K562 (cell line): ENCODE measurements around the gene FAM136A. TPM values are rescaled to one million over a fixed set of nuclear protein-coding genes. Genes with fewer than 3 reads are reported as not detected.
A peak's percentile ranks its signal among the peaks of the same experiment; 100 is the strongest.

Experiments
- BCOR ChIP-seq: fragments of 450-650 bp; IDR thresholded peaks from 2 replicates; pipeline ENCODE4 v1.6.1; 2016
- CEBPG ChIP-seq, 3 experiments: fragments of 200-800 bp in 1 of 3; sonication (Bioruptor generic) in 1 of 3; sonication (generic) in 1 of 3; formaldehyde crosslinking in 1 of 3; IDR thresholded peaks in 2 of 3; conservative IDR thresholded peaks in 1 of 3; 2 replicates each; pipeline versions ENCODE4 v1.6.1 to v1.8.0; 2016 to 2022; ENCODE audit warnings: missing compliant biosample characterization in 2 of 3, missing genetic modification characterization in 2 of 3, mild to moderate bottlenecking in 1 of 3, missing genetic modification reagents in 1 of 3
- CEBPZ ChIP-seq: fragments of 150-350 bp; IDR thresholded peaks from 2 replicates; pipeline ENCODE4 v1.6.1; 2014; ENCODE audit warnings: low read depth, mild to moderate bottlenecking, low read length, borderline replicate concordance
- DACH1 ChIP-seq: fragments of 450-650 bp; IDR thresholded peaks from 2 replicates; pipeline ENCODE4 v1.6.1; 2018; ENCODE audit not compliant: partially characterized antibody
- GATAD2A ChIP-seq: fragments of 450-650 bp; IDR thresholded peaks from 2 replicates; pipeline ENCODE4 v1.6.1; 2017
- GATAD2B ChIP-seq: fragments of 450-650 bp; IDR thresholded peaks from 2 replicates; pipeline ENCODE4 v1.6.1; 2017; ENCODE audit warnings: mild to moderate bottlenecking, borderline replicate concordance
- GMEB1 ChIP-seq: fragments of 250-450 bp; sonication (Bioruptor Pico); IDR thresholded peaks from 2 replicates; pipeline ENCODE4 v1.4.0; 2020; ENCODE audit warnings: mild to moderate bottlenecking
- GTF2A2 ChIP-seq: IDR thresholded peaks from 2 replicates; pipeline ENCODE4 v1.6.1; 2016; ENCODE audit warnings: mild to moderate bottlenecking, missing genetic modification characterization, missing compliant biosample characterization
- JUN ChIP-seq, 2 experiments: sonication (generic) in 1 of 2; formaldehyde crosslinking in 1 of 2; IDR thresholded peaks; 2 replicates each; pipeline versions ENCODE4 v1.6.1 to v1.8.0; 2012 to 2022; ENCODE audit warnings: borderline replicate concordance in 2 of 2, mild to moderate bottlenecking in 2 of 2, improper control_type of control experiment in 1 of 2, low read depth in 1 of 2, low read length in 1 of 2, missing genetic modification reagents in 1 of 2
- KLF10 ChIP-seq: fragments of 250-450 bp; sonication (Bioruptor Pico); IDR thresholded peaks from 2 replicates; pipeline ENCODE4 v1.6.1; 2021; ENCODE audit warnings: matching md5 sums
- MAFK ChIP-seq: IDR thresholded peaks from 2 replicates; pipeline ENCODE4 v1.6.1; 2011; ENCODE audit warnings: low read length, improper control_type of control experiment
- MXI1 ChIP-seq: IDR thresholded peaks from 2 replicates; pipeline ENCODE4 v1.6.1; 2011; ENCODE audit warnings: low read depth, mild to moderate bottlenecking, improper control_type of control experiment, low read length
- MYNN ChIP-seq, 2 experiments: sonication (generic); formaldehyde crosslinking in 1 of 2; IDR thresholded peaks; 2 replicates each; pipeline versions ENCODE4 v1.5.0 to v1.6.1; 2016 to 2020; ENCODE audit warnings: antibody characterized with exemption in 1 of 2, missing genetic modification reagents in 1 of 2
- NRF1 ChIP-seq, 2 experiments: fragments of 450-650 bp; IDR thresholded peaks in 1 of 2; conservative IDR thresholded peaks in 1 of 2; 2 replicates each; pipeline ENCODE4 v1.6.1; 2014; ENCODE audit warnings: mild to moderate bottlenecking in 2 of 2
- SMARCC2 ChIP-seq: fragments of 450-650 bp; IDR thresholded peaks from 2 replicates; pipeline ENCODE4 v1.6.1; 2017; ENCODE audit warnings: antibody characterized with exemption, moderate library complexity, mild to moderate bottlenecking, low read depth
- TRIM24 ChIP-seq, 2 experiments: fragments of 450-650 bp; IDR thresholded peaks; 2 replicates each; pipeline ENCODE4 v1.6.1; 2016
- ZEB2 ChIP-seq: fragments of 450-650 bp; IDR thresholded peaks from 2 replicates; pipeline ENCODE4 v1.6.1; 2016
- ZNF395 ChIP-seq: fragments of 200-800 bp; sonication (Bioruptor generic); IDR thresholded peaks from 2 replicates; pipeline ENCODE4 v1.6.1; 2017; ENCODE audit warnings: missing genetic modification characterization, missing compliant biosample characterization
- ZNF764 ChIP-seq: fragments of 250-450 bp; sonication (Bioruptor Pico); IDR thresholded peaks from 2 replicates; pipeline ENCODE4 v1.4.0; 2020; ENCODE audit warnings: low read depth, mild to moderate bottlenecking, moderate library complexity
- polyA plus RNA-seq, 8 experiments: library from polyadenylated mRNA; depleted of rRNA in 4 of 8; stranded (reverse) in 5 of 8; unstranded in 3 of 8; fragments of >200 nt; fragmentation: Nextera tagmentation in 2 of 8; fragmentation: Illumina TruSeq in 1 of 8; extraction: Ambion mirVana in 2 of 8; extraction: Trizol in 1 of 8; gene quantifications; 2 replicates each; pipeline versions ENCODE4 v1.2.1 to v1.2.3, GENCODE V29; 2011 to 2014; ENCODE audit warnings: inconsistent platforms in 1 of 8, missing spikeins in 1 of 8
- total RNA-seq, 7 experiments: library from RNA; depleted of rRNA in 6 of 7; stranded (reverse); fragments of >200 nt in 6 of 7; fragmentation: Illumina TruSeq in 2 of 7; extraction: Trizol in 2 of 7; gene quantifications; 2 replicates each; pipeline versions ENCODE4 v1.2.1 to v1.2.3, GENCODE V29; 2011 to 2021; ENCODE audit warnings: low replicate concordance in 1 of 7

The FAM136A gene
- total and polyA plus RNA-seq, 9 of the 15 experiments (the other 6 are each of a cell fraction or from before 2014, with no cell fraction given): 89.0 to 151 (median 104) TPM

DNA sequence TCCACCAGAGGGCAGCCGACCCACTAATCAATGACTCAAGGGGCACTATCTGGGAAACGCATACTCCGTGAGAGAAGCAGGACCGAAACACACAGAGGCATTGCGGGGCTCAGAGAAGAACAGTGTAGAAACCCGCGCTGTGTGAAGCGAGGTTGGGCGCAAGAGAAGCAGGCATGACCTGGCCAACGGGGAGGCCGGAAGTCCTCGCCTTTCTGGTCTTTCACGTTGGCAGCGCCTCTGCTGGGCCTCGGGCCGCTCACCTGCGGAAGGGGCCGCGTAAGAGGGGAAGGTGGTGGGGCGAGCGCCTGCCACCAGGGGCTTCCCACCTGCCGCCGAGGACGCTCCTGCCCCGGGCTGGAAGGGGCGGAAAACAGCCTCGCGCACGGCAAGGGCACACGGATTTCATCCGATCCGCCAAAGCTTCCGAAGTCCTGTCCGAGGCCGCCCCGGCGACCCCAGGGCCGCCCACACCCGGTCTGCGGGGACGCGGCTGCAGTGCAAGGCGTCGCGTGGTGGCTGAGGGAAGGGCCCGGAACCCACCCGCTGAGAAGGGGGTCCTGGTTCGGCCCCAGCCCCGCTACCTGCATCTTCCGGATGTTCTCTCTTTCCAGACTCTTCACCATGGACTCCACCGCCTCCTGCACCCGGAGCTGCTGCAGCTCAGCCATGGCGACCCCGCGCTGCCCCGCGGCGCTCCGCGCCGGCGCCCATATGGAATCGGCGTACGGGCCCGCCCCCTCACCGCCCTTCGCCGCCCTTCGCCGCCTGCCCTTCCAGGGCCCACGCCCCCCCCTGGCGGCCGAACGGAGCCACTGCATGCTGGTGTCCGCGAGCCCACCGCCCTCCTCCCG, at the start of gene FAM136A (continued):
- TF ChIP-seq CEBPG (CRISPR knock-in tag; IDR thresholded peaks at IDR 0.05): no peak
- no peak for TF ChIP-seq CEBPG (tag; conservative IDR thresholded peaks at IDR 0.05 in 1 of 2, IDR thresholded peaks at IDR 0.05 in 1 of 2)
- TF ChIP-seq MYNN (IDR thresholded peaks at IDR 0.05): no peak
- no peak for TF ChIP-seq MYNN (CRISPR knock-in tag; IDR thresholded peaks at IDR 0.05)
- TF ChIP-seq DACH1: peak; percentile 49
- TF ChIP-seq GMEB1 (CRISPR knock-in tag): peak; percentile 75
- TF ChIP-seq MXI1: no peak
- no peak for TF ChIP-seq MAFK
- 0 out of 2 replicates have a peak, but pooled peaks have one; percentile 31 for TF ChIP-seq ZEB2
- TF ChIP-seq GATAD2B: no peak
- TF ChIP-seq GTF2A2 (tag): no peak
- TF ChIP-seq KLF10 (CRISPR knock-in tag): no peak
- no peak for TF ChIP-seq CEBPZ
- TF ChIP-seq TRIM24 (IDR thresholded peaks at IDR 0.05): no peak
- no peak for TF ChIP-seq ZNF395 (CRISPR knock-in tag)
- peak; percentile 16; the same call in 1 of the 2 replicates for TF ChIP-seq BCOR
- TF ChIP-seq GATAD2A: no peak
- TF ChIP-seq SMARCC2: no peak
- TF ChIP-seq ZNF764: no peak
- TF ChIP-seq JUN (IDR thresholded peaks at IDR 0.05; ENCODE audit: borderline replicate concordance, low read depth, low read length): no peak
- TF ChIP-seq JUN (CRISPR knock-in tag; IDR thresholded peaks at IDR 0.05; ENCODE audit: borderline replicate concordance): no peak
- TF ChIP-seq NRF1 (conservative IDR thresholded peaks at IDR 0.05 in 1 of 2, IDR thresholded peaks at IDR 0.05 in 1 of 2): peak; percentile 61 to 68
